HEK293 (cell line): ENCODE measurements around the gene CHD1L.

Experiments used
- CTCF ChIA-PET: fragments of 350-600 bp; formaldehyde crosslinking; extraction: SDS; loops from one replicate; lab custom pipeline; 2021; ENCODE audit warnings: antibody characterized with exemption; lab: Yijun Ruan, JAX
- POLR2A ChIA-PET: fragments of 300-600 bp; formaldehyde crosslinking; extraction: SDS; loops from one replicate; lab custom pipeline; 2020; ENCODE audit warnings: antibody characterized with exemption, inconsistent platforms; lab: Yijun Ruan, JAX
- H3K27ac ChIP-seq: fragments of 200-500 bp; sonication (Bioruptor generic); 2 replicates; pipeline ENCODE4 v1.5.1; 2014; ENCODE audit warnings: low read depth, low read length, control low read depth, inconsistent platforms; ENCODE audit errors: extremely low read depth
- H3K36me3 ChIP-seq, 2 experiments: fragments of 200-500 bp in 1 of 2; sonication (Bioruptor generic) in 1 of 2; 1 replicate in 1 of 2; 2 replicates in 1 of 2; pipeline ENCODE4 v1.5.1; 2014 to 2017; ENCODE audit warnings: inconsistent platforms in 2 of 2, low read length in 2 of 2; ENCODE audit not compliant: control insufficient read depth in 2 of 2, insufficient read depth in 1 of 2
- H3K4me1 ChIP-seq: fragments of 200-500 bp; sonication (Bioruptor generic); 2 replicates; pipeline ENCODE4 v1.5.1; 2014; ENCODE audit warnings: mild to moderate bottlenecking, low read length, inconsistent platforms; ENCODE audit not compliant: control insufficient read depth, insufficient read depth
- H3K4me3 ChIP-seq: 2 replicates; pipeline ENCODE4 v1.5.1; 2011; ENCODE audit warnings: low read depth, mild to moderate bottlenecking, control low read depth, low read length, moderate library complexity
- H3K9me3 ChIP-seq: fragments of 200-500 bp; sonication (Bioruptor generic); 2 replicates; pipeline ENCODE4 v1.5.1; 2014; ENCODE audit warnings: low read depth, low read length, inconsistent platforms; ENCODE audit not compliant: control insufficient read depth, insufficient read depth
- MZF1 ChIP-seq: fragments of 450-650 bp; formaldehyde crosslinking; IDR thresholded peaks from 2 replicates; pipeline ENCODE4 v1.5.1; 2017; ENCODE audit warnings: missing biosample characterization, missing genetic modification characterization, borderline replicate concordance
- PRDM2 ChIP-seq: fragments of 450-650 bp; formaldehyde crosslinking; IDR thresholded peaks from 2 replicates; pipeline ENCODE4 v1.5.1; 2016; ENCODE audit warnings: missing biosample characterization, missing genetic modification characterization, borderline replicate concordance
- SP7 ChIP-seq: fragments of 450-650 bp; formaldehyde crosslinking; IDR thresholded peaks from 2 replicates; pipeline ENCODE4 v1.5.1; 2016; ENCODE audit warnings: missing biosample characterization, missing genetic modification characterization
- ZNF112 ChIP-seq: fragments of 450-650 bp; formaldehyde crosslinking; IDR thresholded peaks from 2 replicates; pipeline ENCODE4 v1.5.0; 2017; ENCODE audit warnings: missing biosample characterization, missing genetic modification characterization
- ZNF138 ChIP-seq: fragments of 450-650 bp; formaldehyde crosslinking; IDR thresholded peaks from 2 replicates; pipeline ENCODE4 v1.5.1; 2016; ENCODE audit warnings: missing biosample characterization, missing genetic modification characterization, borderline replicate concordance
- ZNF174 ChIP-seq: fragments of 450-650 bp; formaldehyde crosslinking; IDR thresholded peaks from 2 replicates; pipeline ENCODE4 v1.5.0; 2017; ENCODE audit warnings: missing biosample characterization, mild to moderate bottlenecking, missing genetic modification characterization
- ZNF280D ChIP-seq: fragments of 450-650 bp; formaldehyde crosslinking; IDR thresholded peaks from 2 replicates; pipeline ENCODE4 v1.5.1; 2016; ENCODE audit warnings: missing biosample characterization, missing genetic modification characterization
- ZNF302 ChIP-seq: fragments of 450-650 bp; formaldehyde crosslinking; IDR thresholded peaks from 2 replicates; pipeline ENCODE4 v1.5.1; 2016; ENCODE audit warnings: missing biosample characterization, missing genetic modification characterization, low read depth
- ZNF426 ChIP-seq: fragments of 450-650 bp; formaldehyde crosslinking; IDR thresholded peaks from 2 replicates; pipeline ENCODE4 v1.5.1; 2017; ENCODE audit warnings: missing biosample characterization, missing genetic modification characterization, mild to moderate bottlenecking, inconsistent platforms, moderate library complexity
- ZNF701 ChIP-seq: fragments of 450-650 bp; formaldehyde crosslinking; IDR thresholded peaks from 2 replicates; pipeline ENCODE4 v1.5.1; 2016; ENCODE audit warnings: missing biosample characterization, missing genetic modification characterization
- ZSCAN5A ChIP-seq: fragments of 450-650 bp; formaldehyde crosslinking; IDR thresholded peaks from 2 replicates; pipeline ENCODE4 v1.5.1; 2016; ENCODE audit warnings: missing biosample characterization, missing genetic modification characterization

CHD1L gene

GRCh38 chr1:147287133-147287865 is 44.8 kb downstream of the CHD1L start (continued):
- TF ChIP-seq ZNF280D (tag by site-specific recombination): no peak
- TF ChIP-seq PRDM2 (tag by site-specific recombination): no peak
- TF ChIP-seq ZNF112: no peak
- TF ChIP-seq ZNF302 (tag by site-specific recombination): no peak
- TF ChIP-seq ZNF426 (tag by site-specific recombination): no peak
- no peak for TF ChIP-seq ZNF174 (tag by site-specific recombination)
- TF ChIP-seq ZNF701 (tag by site-specific recombination): no peak
- no peak for TF ChIP-seq ZSCAN5A (tag by site-specific recombination)

- Histone ChIP-seq H3K27ac (no peak overlapping the region), H3K36me3 (peaks cover 62 to 99% of the 10 kb centered on the region in 2 experiments), H3K4me1 (no peaks in the 10 kb centered on the region), H3K4me3 (no peak overlapping the region), H3K9me3 (no peaks in the 10 kb centered on the region)
- POLR2A ChIA-PET: no interaction called here
- CTCF ChIA-PET: no interaction called here
- TF ChIP-seq SP7: no peak
- no peak for TF ChIP-seq MZF1 (tag by site-specific recombination)
- no peak for TF ChIP-seq ZNF138 (tag by site-specific recombination)
These were observed 49.5 kb downstream of the CHD1L start for GRCh38 chr1:147292012-147292411.
